GM20431 (cell line): ENCODE measurements around the gene TSG101.

Source experiments
- in situ Hi-C: fragments of 300-500 bp; cut with MseI, MboI; formaldehyde crosslinking; loops from one replicate; pipeline ENCODE4 v1.15.0; 2020; ENCODE audit warnings: low sequenced_read_pairs; ENCODE audit not compliant: unreplicated experiment

Gene TSG101

DNA sequence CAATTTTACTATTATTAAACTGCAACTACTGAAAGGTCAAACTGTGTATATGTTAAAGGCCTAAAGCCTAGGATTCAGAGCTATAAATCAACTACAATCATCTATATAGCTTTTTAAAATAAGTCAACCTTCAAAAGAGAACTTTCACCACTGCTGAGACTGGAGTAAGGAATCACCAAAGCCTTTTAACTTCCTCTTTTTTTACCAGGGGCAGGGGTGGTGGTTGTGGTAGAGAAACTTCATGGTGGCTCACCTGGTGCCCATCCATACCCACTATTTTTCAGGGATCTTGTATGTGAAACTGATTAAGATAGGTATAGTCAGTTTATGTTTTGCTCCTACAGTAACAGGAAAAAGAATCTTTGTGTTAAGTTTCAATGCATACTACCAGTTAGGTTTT is 31.5 kb downstream of the TSG101 start:
- in situ Hi-C loops = no loop called here

DNA sequence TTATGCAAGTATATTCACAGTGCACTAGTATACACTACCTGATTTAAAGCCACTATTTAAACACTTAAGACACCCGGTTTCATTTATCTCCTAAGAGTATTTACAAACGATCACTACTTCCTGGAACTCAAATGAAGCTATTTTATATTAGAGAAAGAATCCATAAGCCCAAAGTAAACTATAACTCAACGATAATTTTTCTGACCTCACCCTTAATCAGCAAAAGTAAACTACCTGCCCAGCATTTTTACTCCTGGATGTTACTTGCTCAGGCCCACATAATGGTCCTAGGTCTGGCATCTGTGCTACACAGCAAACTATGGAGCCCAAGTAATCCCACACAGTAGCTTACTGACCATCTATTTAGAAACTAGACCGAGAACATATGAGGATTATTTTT is 33.4 kb downstream of the TSG101 start:
- in situ Hi-C loops = no loop called here

DNA sequence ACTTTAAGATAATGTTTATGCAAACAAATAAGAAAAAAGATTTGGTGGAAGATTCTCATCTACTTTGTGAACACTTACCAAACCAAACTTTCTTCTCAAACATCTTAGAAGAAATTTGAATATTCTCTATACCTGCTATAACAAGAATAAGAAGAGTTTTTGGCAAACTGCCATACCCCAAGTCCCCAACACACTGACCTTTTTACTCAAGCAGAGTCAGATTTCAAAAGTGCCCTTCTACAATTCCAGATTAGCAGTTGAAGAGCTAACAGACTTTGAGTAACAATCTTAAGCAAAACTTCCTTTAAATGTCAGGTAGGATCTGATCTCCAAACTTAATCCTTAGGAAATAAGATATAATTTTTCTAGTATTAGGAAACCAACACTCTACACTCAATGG is 33.9 kb downstream of the TSG101 start:
- in situ Hi-C loops = no loop called here

DNA sequence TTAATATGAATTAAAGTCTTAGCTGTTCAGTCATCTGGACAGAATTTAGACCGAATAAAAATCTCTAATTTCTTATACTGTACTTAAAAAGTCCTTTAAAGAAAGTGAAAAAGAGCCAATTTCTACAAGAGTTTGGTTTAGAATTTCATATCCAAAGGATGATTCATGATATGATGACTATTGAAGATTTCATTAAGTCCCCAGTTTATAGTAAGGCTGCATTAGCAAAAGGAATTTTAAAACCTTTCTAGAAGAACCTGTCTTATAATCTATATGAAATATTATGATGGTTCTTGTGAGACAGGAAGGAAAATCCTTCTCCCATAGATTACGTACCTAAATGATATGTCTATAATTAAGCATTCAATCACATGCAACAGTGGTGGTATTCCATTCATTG is 34.8 kb downstream of the TSG101 start:
- in situ Hi-C loops = no loop called here

DNA sequence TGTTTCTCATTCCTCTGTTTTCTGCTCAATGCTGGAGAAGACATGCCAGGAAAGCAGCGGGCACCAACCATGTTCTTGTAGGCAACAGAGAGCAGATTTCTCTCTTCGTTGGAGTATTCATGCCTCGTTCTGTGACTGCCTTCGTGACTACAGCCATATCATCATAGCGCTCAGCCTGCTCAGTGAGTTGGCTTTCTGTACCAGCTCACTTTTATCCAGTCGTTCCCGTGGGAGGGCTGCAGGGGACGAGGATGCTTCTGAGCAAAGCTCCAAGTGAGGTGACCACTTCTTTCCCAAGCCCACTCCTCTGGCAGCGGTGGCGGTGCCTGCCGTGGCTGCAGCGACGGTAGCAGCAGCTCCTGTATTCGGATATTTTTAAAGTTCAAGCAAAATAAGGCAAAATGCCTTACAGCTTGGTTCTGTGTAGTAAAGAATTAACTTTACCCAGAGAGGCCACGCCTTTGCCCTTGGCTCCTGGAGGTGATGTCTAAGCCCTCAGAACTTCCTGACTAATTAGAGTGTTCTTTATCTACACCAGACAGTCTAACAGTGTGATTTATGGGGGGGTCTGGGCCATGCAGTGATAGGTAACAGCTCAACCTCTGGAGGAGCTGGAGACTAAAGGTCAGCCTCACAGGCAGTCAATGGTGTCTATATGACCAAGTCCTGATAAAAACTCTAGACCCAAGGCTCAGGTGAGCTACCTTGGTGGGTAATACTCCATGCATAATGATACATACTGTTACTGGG is 35.8 kb downstream of the TSG101 start:
- in situ Hi-C loops = no loop called here

DNA sequence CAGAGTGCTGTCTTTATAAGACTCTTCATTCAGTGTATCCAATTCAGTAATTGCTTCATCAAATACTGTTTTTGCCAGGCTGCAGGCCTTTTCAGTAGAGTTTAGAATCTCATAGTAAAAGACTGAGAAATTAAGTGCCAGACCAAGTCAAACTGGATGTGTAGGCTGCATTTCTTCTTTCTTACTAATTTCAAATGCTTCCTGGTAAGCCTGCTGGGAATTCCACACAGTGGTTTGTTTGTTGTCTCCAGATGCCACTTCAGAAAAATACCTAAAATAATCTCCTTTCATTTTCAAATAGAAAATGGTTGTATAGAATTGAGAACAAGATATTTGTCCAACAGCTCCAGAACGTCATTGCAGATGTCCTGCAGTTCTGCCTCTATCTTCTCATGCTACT is 36.4 kb downstream of the TSG101 start:
- in situ Hi-C loops = no loop called here

DNA sequence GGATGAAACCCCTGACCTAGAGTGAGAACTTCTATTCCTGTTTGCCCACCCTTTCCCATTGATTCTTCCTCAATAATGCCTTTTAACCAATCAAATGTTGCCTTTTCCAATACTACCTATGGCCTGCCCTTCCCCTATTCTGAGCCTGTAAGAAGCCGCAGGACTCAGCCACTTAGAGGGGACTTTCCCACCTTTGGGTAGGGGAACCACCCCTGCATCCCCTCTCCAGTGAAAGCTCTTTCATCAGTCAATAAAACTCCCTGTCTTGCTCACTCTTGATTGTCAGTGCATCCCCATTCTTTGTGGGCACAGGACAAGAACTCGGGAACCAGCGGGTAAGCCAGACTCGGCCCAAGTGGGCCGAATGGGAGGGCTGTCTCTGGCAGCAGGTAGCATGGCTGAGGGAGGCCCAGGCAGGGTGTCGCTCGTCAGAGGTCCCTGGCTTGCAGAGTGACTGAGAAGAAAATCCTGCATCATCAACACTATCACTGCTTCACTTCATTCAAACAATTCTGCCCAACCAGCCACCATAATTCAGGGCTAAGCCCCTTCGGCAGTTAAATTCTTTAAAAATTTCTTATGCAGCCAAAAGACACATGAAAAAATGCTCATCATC is 40.7 kb downstream of the TSG101 start:
- in situ Hi-C loops = no loop called here

DNA sequence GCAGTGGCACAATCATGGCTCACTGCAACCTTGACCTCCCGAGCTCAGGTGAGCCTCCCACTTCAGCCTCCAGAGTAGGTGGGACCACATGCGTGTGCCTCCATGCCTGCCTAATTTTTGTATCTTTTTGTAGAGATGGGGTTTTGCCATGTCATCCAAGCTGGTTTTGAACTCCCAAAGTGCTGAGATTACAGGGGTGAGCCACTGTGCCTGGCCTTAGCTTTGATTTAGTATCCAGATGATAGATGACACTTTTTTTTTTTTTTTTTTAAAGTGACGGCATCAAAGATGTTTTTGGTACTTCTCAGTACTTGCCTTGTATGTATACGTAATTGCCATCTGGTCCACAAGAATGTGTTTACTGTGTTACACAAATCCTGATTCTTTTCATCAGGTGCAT is 47.7 kb downstream of the TSG101 start:
- in situ Hi-C loops = no loop called here

DNA sequence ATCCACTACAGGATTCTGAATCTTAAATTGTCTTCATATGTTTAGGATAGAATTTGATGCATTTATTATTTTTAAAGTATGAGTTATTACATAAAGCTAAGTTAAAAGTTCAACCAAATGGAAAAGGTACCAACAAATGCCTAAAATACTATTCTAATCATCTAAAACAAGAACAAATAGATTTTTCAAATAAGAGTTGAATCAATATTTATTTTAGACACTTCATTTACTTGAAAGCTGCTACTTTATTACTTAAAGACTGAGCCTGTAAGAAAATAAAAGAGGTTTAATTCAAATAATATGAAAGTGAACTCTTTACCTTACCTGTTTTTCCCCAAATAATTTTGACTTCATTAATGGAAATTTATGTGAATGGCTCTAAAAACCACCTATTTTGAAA is 54.2 kb downstream of the TSG101 start:
- in situ Hi-C loops = no loop called here

DNA sequence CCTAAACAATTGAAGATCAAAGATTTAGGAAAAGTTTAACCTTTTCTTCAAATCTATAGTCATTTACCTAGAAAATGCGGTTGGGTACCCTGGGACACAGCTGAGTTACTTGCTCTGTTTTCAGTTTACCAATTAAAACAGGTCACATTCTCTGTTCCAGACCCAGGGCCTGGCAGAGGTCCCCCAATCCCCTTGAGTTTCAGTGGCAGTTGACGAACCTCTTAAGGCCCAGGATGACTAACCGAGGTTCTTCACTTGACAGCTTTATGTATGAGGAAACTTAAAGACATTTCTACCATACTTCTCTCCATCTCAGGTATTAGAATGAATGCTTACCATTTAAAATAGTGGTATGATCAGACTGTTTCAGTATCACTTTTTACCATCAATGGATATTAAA is 54.7 kb downstream of the TSG101 start:
- in situ Hi-C loops = no loop called here

DNA sequence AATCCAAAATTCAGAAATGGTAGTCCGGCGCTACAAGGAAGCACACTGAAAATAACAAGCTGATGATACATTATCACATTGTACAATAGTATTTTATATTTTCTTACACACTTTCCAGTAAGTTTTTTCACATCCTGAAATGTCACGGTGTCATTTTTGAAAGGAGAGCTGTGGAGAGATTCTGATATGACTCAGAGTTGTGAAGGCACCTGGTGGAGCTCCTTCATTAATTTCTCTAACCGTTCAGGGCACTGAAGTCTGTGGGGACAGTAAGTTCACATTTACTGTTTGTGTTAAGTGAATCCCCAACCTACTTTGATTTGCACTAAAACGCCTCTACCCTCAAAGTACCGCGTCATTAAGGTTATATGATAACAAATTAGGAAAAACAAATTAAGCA is 57.8 kb downstream of the TSG101 start:
- in situ Hi-C loops = no loop called here

DNA sequence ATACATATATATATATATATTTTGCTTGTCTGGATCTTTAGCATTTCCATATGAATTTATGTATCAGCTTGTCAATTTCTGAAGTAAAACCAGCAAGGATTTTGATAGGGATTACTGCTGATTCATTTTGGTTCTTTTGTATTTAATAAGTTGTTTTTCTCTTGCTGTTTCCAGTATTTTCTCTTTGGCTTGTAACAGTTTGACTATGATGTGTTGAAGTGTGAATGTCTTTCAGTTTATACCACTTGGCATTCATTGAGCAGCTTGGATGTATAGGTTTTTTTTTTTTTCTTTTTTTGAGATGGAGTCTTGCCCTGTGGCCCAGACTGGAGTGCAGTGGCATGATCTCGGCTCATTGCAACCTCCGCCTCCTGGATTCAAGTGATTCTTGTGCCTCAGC is 58.7 kb downstream of the TSG101 start:
- in situ Hi-C loops = no loop called here

DNA sequence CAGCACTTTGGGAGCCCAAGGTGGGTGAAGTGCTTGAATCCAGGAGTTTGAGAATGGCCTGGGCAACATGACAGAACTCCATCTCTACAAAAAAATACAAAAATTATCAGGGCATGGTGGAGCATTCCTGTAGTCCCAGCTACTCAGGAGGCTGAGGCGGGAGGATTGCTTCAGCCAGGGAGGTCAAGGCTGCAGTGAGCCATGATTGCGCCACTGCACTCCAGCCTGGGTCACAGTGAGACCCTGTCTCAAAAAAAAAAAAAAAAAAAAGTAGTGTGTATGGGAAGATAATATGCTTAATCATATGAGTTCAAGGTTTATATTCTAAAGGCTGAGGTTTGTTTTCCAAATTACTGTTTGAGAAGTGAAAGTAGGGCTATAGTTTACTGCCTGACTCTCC is 60.3 kb downstream of the TSG101 start:
- in situ Hi-C loops = no loop called here

DNA sequence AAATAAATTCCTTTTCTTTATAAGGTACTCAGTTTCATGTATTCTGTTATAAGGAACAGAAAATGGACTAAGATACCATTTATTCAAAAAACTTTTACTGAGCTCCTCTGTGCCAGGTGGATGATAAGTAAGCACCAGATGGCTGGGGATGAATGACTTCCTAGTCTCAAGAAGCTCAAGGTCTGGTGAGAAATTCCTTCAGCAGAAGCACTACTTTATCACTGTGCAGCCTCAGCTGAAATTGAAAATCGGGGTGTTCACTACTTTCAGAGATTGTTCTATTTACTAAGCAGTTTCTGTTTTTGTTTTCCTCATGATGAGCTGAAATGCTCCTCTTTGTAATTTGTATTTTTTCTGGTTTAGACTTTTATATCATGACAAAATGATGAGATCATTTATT is 63.3 kb downstream of the TSG101 start:
- in situ Hi-C loops = no loop called here

DNA sequence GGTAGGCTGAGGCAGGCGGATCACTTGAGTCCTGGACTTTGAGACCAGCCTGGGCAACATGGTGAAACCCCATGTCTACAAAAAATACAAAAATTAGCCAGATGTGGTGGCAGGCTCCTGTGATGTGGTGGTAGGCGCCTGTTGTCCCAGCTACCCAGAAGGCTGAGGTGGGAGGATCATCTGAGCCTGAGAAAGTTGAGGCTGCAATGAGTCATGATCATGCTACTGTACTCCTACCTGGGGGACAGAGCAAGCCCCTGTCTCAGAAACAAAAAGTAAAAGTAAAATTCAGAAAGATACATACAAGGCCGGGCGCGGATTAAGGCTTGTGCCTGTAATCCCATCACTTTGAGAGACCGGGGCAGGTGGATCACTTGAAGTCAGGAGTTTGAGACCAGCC is 64.8 kb downstream of the TSG101 start:
- in situ Hi-C loops = no loop called here

DNA sequence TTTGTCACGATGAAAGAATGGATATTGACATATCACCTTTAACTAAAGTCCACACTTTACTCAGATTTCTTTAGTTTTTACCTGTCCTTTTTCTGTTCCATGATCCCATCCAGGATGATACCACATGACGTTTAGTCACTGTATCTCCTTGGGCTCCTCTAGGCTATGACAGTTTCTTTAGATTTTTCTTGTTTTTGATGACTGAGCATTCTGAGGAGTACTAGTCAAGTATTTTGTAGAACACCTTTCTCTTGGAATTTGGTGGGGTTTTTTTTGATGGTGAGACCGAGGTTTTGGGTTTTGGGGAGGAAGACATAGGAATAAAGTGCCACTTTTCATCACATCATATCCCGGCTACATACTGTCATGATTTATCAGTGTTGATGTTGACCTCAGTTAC is 67.1 kb downstream of the TSG101 start:
- in situ Hi-C loops = no loop called here

DNA sequence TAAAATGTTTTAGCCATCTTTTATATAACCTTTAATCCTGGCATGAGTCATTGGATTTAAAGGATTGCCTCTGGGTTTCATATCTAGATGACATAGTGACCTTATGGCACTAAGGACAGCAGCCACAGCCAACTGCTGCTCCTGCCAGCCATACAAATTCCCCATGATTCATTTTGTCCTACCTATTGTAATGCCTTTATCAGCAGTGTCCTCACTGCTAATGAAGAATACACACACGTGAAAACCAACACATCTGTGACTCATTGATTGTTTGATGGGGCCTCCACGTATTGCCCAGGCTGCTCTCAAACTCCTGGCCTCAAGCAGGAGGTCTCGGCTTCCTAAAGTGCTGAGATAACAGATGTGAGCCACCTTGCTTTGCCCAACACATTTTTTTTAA is 69.3 kb downstream of the TSG101 start:
- in situ Hi-C loops = no loop called here

DNA sequence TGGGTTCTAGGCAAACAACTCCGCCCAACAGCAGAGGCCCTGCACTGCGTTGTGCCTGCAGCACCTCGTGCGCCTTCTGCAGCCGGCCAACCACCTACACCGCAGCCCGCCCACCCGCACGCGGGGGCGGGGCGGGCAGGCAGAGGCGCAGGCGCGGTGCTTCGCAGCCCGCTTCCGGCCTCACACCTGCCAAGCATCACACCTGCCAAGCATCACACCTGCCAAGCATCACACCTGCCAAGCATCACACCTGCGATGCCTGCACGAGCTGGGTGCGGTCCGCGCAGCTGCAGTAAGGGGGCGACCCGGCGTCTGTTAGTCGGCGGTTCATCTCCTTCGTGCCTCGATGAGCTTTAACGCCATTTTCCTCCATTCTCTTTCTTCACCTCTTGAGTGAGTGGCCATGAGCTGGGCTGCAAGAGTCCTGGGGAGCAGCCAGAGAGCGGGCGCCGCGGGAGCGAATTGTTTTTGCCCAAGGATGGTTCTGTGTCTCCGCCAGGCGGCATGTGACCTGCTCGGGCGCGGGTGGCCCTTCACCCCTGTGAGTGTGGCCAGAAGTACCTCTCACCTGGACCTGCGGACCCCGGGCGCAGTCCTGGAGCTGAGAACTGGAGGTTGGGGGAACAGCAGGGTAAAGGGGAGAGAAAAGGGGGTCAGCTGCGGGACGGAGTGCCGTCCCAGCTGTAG is 70.9 kb downstream of the TSG101 start, which contains the start of gene LDHAL6A:
Gene LDHAL6A, plus strand, starts transcription at position 171 of the 687 bp plus-strand sequence. CDS start 825 bp downstream, outside the sequence.
- in situ Hi-C loops = no loop called here

DNA sequence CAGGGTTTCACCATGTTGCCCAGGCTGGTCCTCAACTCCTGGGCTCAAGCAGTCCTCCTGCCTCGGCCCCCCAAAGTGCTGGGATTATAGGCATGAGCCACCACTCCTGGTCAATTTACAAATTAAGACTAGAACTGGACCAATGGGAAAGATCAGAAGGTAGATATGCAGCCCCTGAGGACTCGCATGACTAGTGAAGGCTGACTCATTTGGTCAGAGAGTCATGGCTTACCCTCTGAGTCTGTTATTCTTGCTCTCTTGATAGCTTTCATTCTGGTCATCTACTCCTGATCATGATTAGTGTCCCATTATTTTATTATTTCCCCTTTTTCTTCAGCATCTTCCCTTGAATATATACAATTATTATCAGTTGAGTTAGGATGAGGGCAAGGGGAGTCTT is 73.8 kb downstream of the TSG101 start:
- in situ Hi-C loops = no loop called here

DNA sequence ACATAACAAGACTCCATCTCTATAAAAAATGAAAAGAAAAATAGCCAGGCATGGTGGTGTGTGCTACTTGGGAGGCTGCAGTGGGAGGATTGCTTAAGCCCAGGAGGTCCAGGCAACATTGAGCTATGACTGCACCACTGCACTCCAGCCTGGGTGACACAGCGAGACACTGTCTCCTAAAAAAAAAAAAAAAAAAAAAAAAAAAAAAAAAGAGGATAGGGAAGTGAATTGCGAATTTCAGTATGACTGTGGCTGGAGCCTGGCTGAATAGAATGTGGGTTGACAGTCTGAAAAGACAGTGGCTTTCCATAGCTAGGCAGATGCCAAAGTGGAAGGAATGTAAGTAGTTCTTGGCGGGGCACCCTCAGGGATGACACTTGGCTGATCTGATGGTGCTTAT is 77.5 kb downstream of the TSG101 start:
- in situ Hi-C loops = no loop called here

DNA sequence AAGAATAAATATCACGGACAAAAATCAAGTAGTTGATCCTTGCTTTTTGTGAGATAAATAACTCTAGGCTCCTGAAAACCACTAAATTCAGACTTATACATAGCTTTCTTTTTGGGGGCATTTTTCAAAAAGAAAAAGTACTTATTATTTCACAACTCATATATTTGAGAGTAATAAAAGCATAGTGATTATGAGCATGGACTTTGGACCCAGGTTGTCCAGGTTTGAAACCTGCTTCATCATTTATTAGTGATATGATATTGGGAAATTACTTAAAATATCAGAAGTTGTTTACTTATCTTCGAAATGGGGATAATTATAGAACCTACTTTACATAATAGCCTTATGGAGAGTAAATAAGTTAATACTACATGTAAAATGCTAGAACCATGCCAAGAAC is 88.1 kb downstream of the TSG101 start:
- in situ Hi-C loops = no loop called here
